ENCODE data around the gene FAM171A1. TPM values are rescaled to one million over a fixed set of nuclear protein-coding genes. Genes with fewer than 3 reads are reported as not detected.
"Not testable (repeated sequence)": the region's sequence is repeated elsewhere in the genome, so short reads cannot be mapped to it uniquely, and the experiment has no call there.

FAM171A1 gene
- polyA plus RNA-seq, 6 donors from 2014 or later: 0.05 to 0.86 (median 0.31) TPM; not detected in 3

GRCh38 chr10:15391491-15391890 is 20.4 kb upstream of the FAM171A1 start:
- DNase-seq (no peak), ATAC-seq (ENCODE audit: low read depth in 2 of 2) (no peak)
- H3K27me3 Mint-ChIP-seq: peaks cover 18 to 37% (median 26%) of the 10 kb centered on the region in 3 donors
- H3K4me1 Mint-ChIP-seq: no peaks in the 10 kb centered on the region
- H3K4me3 Mint-ChIP-seq: no peak overlapping the region
- no peak overlapping the region for H3K27ac Mint-ChIP-seq
- no peaks in the 10 kb centered on the region for H3K36me3 Mint-ChIP-seq
- H3K9me3 Mint-ChIP-seq: no peaks in the 10 kb centered on the region

DNA sequence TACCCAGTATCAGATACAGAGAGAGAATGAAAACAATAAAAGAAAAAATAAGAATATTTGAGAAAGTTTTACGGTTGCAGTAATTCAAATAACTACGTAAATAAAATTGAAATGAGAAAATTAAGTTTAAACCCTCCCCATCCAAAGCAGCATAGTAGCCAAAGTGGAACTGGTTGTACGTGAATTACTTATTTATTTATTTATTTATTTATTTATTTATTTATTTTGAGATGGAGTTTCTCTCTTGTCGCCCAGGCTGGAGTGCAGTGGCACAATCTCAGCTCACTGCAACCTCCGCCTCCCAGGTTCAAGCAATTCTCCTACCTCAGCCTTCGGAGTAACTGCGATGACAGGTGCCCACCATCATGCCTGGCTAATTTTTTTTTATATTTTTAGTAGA is 17.1 kb upstream of the FAM171A1 start:
- not testable (repeated sequence) for H3K36me3 Mint-ChIP-seq; ATAC-seq (ENCODE audit: low read depth in 2 of 2); H3K27ac Mint-ChIP-seq; H3K4me1 Mint-ChIP-seq; DNase-seq; H3K4me3 Mint-ChIP-seq
- Mint-ChIP-seq H3K9me3 (peaks cover 0 to 15% (median 0%) of the 10 kb centered on the region in 7 donors), H3K27me3 (peaks cover 28 to 42% (median 31%) of the 10 kb centered on the region in 3 donors)

DNA sequence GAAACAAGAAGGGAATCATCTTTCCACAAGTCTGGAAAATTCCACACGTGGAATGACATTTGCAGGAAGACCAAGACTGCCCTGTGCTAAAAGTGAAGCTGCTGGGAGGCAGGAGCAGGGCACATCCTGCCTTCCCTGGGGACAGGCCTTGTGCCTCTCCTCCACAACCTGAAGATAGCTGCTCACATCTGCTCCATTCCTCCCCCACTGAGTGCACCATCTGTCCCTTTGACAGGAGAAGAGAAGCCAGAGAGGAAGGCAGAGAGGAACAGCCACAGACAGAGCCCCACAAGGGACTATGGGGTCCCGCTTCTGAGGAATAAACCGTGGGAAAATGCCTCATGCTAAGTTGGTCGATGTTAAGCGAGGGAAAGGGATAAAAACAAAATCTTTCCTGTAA is 15.9 kb upstream of the FAM171A1 start:
- peaks cover 0 to 7% of the 10 kb centered on the region in 2 donors for H3K36me3 Mint-ChIP-seq
- no peaks in the 10 kb centered on the region for H3K4me1 Mint-ChIP-seq
- H3K4me3 Mint-ChIP-seq: no peak overlapping the region
- no peak for ATAC-seq (ENCODE audit: low read depth in 2 of 2)
- H3K27ac Mint-ChIP-seq: no peak overlapping the region
- no peak for DNase-seq
- peaks cover 25 to 50% (median 32%) of the 10 kb centered on the region in 3 donors for H3K27me3 Mint-ChIP-seq
- H3K9me3 Mint-ChIP-seq: peaks cover 0 to 15% (median 3%) of the 10 kb centered on the region in 7 donors

- ATAC-seq (ENCODE audit: low read depth in 2 of 2): no peak
- H3K27ac Mint-ChIP-seq: no peak overlapping the region
- H3K4me1 Mint-ChIP-seq: no peaks in the 10 kb centered on the region
- peaks cover 0 to 7% of the 10 kb centered on the region in 2 donors for H3K36me3 Mint-ChIP-seq
- H3K4me3 Mint-ChIP-seq: no peak overlapping the region
- no peak for DNase-seq
- peaks cover 28 to 51% (median 29%) of the 10 kb centered on the region in 3 donors for H3K27me3 Mint-ChIP-seq
- H3K9me3 Mint-ChIP-seq: peaks cover 0 to 15% (median 3%) of the 10 kb centered on the region in 7 donors
These were observed 14.7 kb upstream of the FAM171A1 start for GRCh38 chr10:15385552-15386455.

DNA sequence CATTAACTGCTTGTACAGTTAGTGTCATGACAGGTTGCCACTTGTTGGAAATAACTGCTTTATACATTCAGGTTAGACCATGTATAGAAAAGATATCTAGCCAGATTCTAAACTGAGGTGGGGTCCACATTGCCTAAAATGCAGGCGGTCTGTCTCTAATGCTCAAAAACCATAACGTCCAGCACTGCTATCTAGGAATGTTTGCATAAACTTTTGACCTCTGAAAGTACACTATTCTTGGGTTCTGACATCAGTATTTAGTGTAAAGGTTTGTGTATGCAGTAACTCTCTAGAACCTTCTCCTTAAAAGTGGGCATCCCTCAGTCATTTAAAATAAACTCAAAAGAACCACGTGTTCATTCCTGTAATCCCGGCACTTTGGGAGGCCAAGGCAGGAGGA is 10.3 kb upstream of the FAM171A1 start:
- peak overlapping the region in 1 of 6 donors; percentile 33 for H3K27ac Mint-ChIP-seq
- DNase-seq: no peak
- H3K4me3 Mint-ChIP-seq: no peak overlapping the region
- H3K36me3 Mint-ChIP-seq: peaks cover 0 to 7% of the 10 kb centered on the region in 2 donors
- no peaks in the 10 kb centered on the region for H3K4me1 Mint-ChIP-seq
- H3K27me3 Mint-ChIP-seq: peaks cover 33 to 39% (median 35%) of the 10 kb centered on the region in 3 donors
- peaks cover 0 to 15% (median 3%) of the 10 kb centered on the region in 7 donors for H3K9me3 Mint-ChIP-seq
- ATAC-seq (ENCODE audit: low read depth in 2 of 2): no peak

DNA sequence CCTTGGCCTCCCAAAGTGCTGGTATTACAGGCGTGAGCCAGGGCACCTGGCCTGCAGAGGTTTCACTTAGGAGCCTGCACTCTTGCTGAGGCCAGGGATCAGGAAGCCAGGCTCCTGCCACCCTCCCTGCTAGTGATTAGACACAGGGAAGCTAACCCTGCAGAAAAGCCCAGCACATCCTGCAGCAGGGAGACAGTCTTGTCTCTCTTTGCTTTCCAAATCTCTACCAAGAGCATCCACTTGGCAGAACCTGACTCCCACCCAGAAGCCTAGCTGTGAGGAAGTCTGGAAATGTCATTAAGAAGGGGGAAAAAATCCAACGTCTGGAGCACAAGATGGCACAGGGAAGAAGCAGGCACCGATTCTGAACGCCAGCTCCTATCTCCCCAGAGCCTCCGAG is 8.0 kb upstream of the FAM171A1 start:
- ATAC-seq (ENCODE audit: low read depth in 2 of 2) (no peak), DNase-seq (no peak)
- no peaks in the 10 kb centered on the region for H3K4me1 Mint-ChIP-seq
- H3K27ac Mint-ChIP-seq: no peak overlapping the region
- H3K27me3 Mint-ChIP-seq: peaks cover 31 to 38% (median 34%) of the 10 kb centered on the region in 3 donors
- no peaks in the 10 kb centered on the region for H3K36me3 Mint-ChIP-seq
- no peak overlapping the region for H3K4me3 Mint-ChIP-seq
- H3K9me3 Mint-ChIP-seq: peaks cover 0 to 6% (median 0%) of the 10 kb centered on the region in 7 donors

DNA sequence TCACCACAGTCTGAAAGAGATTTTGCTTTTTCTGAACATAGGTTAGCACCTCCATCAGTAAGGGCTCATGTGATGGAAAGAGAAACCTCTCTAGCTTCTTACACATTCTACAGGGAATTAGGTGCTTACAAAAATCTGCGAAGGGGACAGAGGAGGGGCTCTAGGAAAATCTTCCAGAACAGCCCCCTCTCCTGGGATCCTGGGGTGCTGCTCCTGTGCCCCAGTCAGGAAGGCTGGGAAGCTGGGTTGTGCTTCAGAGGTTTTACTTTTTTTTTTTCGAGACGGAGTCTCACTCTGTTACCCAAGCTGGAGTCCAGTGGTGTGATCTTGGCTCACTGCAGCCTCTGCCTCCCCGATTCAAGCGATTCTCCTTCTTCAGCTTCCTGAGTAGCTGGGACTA is 7.5 kb upstream of the FAM171A1 start:
- Mint-ChIP-seq H3K27me3 (peaks cover 37 to 43% (median 38%) of the 10 kb centered on the region in 3 donors), H3K36me3 (no peaks in the 10 kb centered on the region), H3K9me3 (peaks cover 0 to 3% (median 0%) of the 10 kb centered on the region in 7 donors), H3K4me3 (no peak overlapping the region), H3K4me1 (no peaks in the 10 kb centered on the region), H3K27ac (no peak overlapping the region)
- DNase-seq (no peak), ATAC-seq (ENCODE audit: low read depth in 2 of 2) (no peak)

GRCh38 chr10:15374566-15374965 is 3.5 kb upstream of the FAM171A1 start:
- Mint-ChIP-seq H3K4me3 (no peak overlapping the region), H3K27me3 (peaks cover 37 to 60% (median 37%) of the 10 kb centered on the region in 3 donors), H3K36me3 (no peaks in the 10 kb centered on the region), H3K9me3 (peaks cover 0 to 2% (median 0%) of the 10 kb centered on the region in 7 donors), H3K27ac (peak overlapping the region in 1 of 6 donors; percentile 22), H3K4me1 (peaks cover 0 to 11% (median 8%) of the 10 kb centered on the region in 3 donors)
- ATAC-seq (ENCODE audit: low read depth in 2 of 2) (no peak), DNase-seq (no peak)

DNA sequence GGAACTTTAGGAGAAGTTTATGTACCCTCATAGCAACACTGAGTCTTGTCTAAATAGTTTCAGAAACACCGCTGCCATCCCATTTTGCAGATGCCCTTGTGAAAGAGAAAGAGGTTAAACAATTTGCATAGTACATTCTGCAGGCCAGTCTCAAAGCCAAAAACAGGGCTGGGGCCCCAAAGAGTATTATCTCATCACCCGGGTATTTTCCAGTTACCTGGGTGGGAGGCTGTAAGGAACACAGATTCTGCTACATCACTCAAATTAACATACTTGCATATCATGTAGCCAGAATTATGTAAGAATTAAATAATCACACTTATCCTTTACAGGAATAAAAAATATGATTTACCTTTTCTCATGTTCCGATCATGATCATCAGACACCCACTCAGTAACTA is 3.1 kb upstream of the FAM171A1 start:
- peaks cover 41 to 63% (median 41%) of the 10 kb centered on the region in 3 donors for H3K27me3 Mint-ChIP-seq
- no peak for DNase-seq
- peaks cover 0 to 2% (median 0%) of the 10 kb centered on the region in 7 donors for H3K9me3 Mint-ChIP-seq
- H3K4me3 Mint-ChIP-seq: no peak overlapping the region
- peak overlapping the region in 1 of 6 donors; percentile 49 for H3K27ac Mint-ChIP-seq
- ATAC-seq (ENCODE audit: low read depth in 2 of 2): no peak
- H3K4me1 Mint-ChIP-seq: peaks cover 0 to 11% (median 8%) of the 10 kb centered on the region in 3 donors
- H3K36me3 Mint-ChIP-seq: no peaks in the 10 kb centered on the region

DNA sequence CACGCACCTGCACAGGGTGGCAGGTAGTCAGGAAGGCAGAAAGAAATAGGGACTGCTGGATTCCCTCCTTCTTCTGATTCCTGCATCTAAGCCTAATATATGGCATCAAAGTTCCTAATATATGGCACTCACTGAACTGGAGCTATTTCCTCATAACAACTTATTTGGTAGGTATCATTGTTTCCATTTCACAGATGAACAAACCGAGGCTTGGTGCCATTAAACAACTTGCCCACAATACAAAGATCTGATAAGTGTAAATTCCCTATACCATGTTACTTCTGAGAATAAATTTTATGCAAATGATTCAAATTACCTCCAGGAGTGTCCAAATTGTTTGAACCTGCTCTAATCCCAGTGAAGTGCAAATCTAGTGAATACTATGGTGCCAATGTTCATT is 2.1 kb upstream of the FAM171A1 start:
- Mint-ChIP-seq H3K9me3 (peaks cover 0 to 2% (median 0%) of the 10 kb centered on the region in 7 donors), H3K4me3 (peak overlapping the region in 2 of 8 donors; percentile 11 to 34), H3K36me3 (no peaks in the 10 kb centered on the region), H3K27ac (no peak overlapping the region), H3K4me1 (peaks cover 0 to 11% (median 8%) of the 10 kb centered on the region in 3 donors), H3K27me3 (peaks cover 50 to 63% (median 51%) of the 10 kb centered on the region in 3 donors)
- ATAC-seq (ENCODE audit: low read depth in 2 of 2) (no peak), DNase-seq (no peak)

DNA sequence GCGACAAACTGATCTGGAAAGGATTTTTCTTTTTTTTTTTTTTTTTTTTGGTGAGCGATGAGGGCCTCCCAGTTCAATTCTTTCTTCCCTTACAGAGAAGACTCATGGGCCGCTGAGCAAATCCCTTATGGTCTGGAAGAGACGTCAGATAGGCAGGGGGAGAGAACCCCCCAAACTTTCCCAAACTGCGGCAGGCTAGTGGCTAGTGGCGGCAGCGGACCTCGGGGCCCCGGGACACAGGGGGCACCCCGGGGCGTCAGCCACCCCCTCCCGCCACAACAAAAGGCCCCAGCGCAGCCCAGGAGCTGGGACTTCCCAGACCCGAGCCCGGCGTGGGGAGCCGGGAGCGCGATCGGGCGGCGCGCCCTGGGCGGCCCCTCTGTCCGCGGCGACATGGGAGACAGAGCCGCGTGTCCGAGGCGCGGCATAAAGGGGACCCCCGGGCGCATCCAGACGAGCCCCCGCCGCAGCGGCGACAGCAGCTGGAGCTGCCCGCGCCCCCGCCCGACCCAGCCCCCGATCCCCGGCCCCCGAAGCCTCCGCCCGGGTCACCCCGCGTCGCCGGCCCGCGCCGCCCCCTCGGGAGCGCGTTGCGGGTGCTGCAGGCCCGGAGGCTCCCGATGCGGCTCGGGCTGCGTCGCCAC is 755 bp downstream of the FAM171A1 start:
- Mint-ChIP-seq H3K36me3 (no peaks in the 10 kb centered on the region), H3K27me3 (peaks cover 43 to 79% (median 56%) of the 10 kb centered on the region in 3 donors), H3K9me3 (peaks cover 0 to 2% (median 0%) of the 10 kb centered on the region in 7 donors), H3K27ac (peak overlapping the region in 1 of 6 donors; percentile 75), H3K4me3 (peak overlapping the region; percentile 35 to 84 (median 70)), H3K4me1 (peaks cover 0 to 11% (median 8%) of the 10 kb centered on the region in 3 donors)
- ATAC-seq (ENCODE audit: low read depth in 2 of 2) (peak; percentile 38 to 45), DNase-seq (no peak)

- peaks cover 0 to 11% (median 8%) of the 10 kb centered on the region in 3 donors for H3K4me1 Mint-ChIP-seq
- peaks cover 0 to 6% (median under 1%) of the 10 kb centered on the region in 7 donors for H3K9me3 Mint-ChIP-seq
- H3K4me3 Mint-ChIP-seq: peak overlapping the region; percentile 50 to 84 (median 70)
- H3K27ac Mint-ChIP-seq: peak overlapping the region in 2 of 6 donors; percentile 27 to 75
- peaks cover 47 to 79% (median 64%) of the 10 kb centered on the region in 3 donors for H3K27me3 Mint-ChIP-seq
- no peak for DNase-seq
- peaks cover 0 to 6% of the 10 kb centered on the region in 2 donors for H3K36me3 Mint-ChIP-seq
- no peak for ATAC-seq (ENCODE audit: low read depth in 2 of 2)
These were observed 1.6 kb downstream of the FAM171A1 start for GRCh38 chr10:15369256-15370211.

All from naive B cell (primary cell).